Mesothelial cell of epicardium (in vitro differentiated cells): ENCODE results near the gene CCL13. TPM values are rescaled to one million over a fixed set of nuclear protein-coding genes. Genes with fewer than 3 reads are reported as not detected.

ENCODE experiments used
- DNase-seq, 2 experiments: peaks; one replicate each; pipeline ENCODE4 v3.0.0; 2021; ENCODE audit warnings: low spot score in 2 of 2; ENCODE audit not compliant: unreplicated experiment in 2 of 2
- H3K27ac Mint-ChIP-seq: 2 replicates; pipeline ENCODE4 v1.8.0; 2021; ENCODE audit warnings: mixed read lengths
- H3K27me3 Mint-ChIP-seq: 2 replicates; pipeline ENCODE4 v1.8.0; 2021; ENCODE audit warnings: low read depth, mixed read lengths
- H3K36me3 Mint-ChIP-seq: 2 replicates; pipeline ENCODE4 v1.8.0; 2021; ENCODE audit warnings: mixed read lengths
- H3K4me1 Mint-ChIP-seq: 2 replicates; pipeline ENCODE4 v1.8.0; 2021; ENCODE audit warnings: mixed read lengths
- H3K4me3 Mint-ChIP-seq: 2 replicates; pipeline ENCODE4 v1.8.0; 2021; ENCODE audit warnings: mild to moderate bottlenecking, moderate library complexity, mixed read lengths
- H3K9me3 Mint-ChIP-seq: 2 replicates; pipeline ENCODE4 v1.8.0; 2021; ENCODE audit warnings: mixed read lengths
- total RNA-seq: library from RNA; stranded (reverse); gene quantifications from 3 replicates; pipeline ENCODE4 v1.2.1, GENCODE V29; 2021
- TF ChIP-seq, protein P1 (sequence below): fragments of 200-600 bp; sonication (generic); IDR thresholded peaks from one replicate; pipeline ENCODE4 v1.5.0; 2021; ENCODE audit warnings: antibody characterized with exemption; ENCODE audit not compliant: unreplicated experiment

Gene CCL13
- total RNA-seq, 1 donor from 2014 or later = not detected

DNA sequence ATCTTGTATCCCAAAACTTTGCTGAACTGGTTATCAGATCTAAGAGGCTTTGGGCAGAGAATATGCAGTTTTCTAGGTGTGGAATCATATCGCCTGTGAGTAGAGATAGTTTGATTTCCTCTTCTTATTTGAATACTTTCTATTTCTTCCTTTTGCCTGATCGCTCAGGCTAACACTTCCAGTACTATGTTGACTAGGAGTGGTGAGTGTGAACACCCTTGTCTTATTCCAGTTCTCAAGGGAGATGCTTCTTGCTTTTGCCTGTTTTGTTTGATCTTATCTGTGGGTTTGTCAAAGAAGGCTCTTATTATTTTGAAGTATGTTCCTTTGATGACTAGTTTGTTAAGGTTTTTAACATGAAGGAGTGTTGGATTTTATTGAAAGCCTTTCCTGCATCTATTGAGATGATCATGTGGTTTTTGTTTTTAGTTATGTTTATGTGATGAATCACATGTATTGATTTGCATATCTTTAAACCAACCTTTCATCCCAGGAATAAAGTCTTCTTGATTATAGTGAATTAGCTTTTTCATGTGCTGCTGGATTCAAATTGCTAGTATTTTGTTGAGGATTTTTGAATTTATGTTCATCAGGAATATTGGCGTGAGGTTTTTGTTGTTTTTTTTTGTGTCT lies 17.0 kb upstream of the CCL13 start:
- Mint-ChIP-seq H3K4me3 (no peak overlapping the region), H3K9me3 (peaks cover 20% of the 10 kb centered on the region), H3K4me1 (no peaks in the 10 kb centered on the region), H3K27me3 (peaks cover 44% of the 10 kb centered on the region), H3K36me3 (no peaks in the 10 kb centered on the region), H3K27ac (no peak overlapping the region)
- no peak for DNase-seq
- TF ChIP-seq, protein P1, sequence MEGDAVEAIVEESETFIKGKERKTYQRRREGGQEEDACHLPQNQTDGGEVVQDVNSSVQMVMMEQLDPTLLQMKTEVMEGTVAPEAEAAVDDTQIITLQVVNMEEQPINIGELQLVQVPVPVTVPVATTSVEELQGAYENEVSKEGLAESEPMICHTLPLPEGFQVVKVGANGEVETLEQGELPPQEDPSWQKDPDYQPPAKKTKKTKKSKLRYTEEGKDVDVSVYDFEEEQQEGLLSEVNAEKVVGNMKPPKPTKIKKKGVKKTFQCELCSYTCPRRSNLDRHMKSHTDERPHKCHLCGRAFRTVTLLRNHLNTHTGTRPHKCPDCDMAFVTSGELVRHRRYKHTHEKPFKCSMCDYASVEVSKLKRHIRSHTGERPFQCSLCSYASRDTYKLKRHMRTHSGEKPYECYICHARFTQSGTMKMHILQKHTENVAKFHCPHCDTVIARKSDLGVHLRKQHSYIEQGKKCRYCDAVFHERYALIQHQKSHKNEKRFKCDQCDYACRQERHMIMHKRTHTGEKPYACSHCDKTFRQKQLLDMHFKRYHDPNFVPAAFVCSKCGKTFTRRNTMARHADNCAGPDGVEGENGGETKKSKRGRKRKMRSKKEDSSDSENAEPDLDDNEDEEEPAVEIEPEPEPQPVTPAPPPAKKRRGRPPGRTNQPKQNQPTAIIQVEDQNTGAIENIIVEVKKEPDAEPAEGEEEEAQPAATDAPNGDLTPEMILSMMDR = no peak

DNA sequence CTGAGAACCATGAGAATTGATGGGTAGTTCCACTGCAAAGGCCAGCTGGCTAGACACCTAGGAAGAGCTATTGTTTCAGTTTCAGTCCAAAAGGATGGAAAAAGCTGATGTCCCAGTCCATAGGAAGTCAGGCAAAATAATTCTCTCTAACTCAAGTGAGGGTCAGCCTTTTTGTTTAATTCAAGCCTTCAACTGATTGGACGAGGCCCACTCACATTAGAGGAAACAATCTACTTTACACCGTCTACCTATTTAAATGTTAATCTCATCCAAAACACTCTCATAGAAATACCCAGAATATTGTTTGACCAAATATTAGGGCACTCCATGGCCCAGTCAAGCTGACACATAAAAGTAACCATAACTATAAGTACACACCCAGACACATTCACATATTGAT lies 14.4 kb upstream of the CCL13 start:
- H3K36me3 Mint-ChIP-seq = no peaks in the 10 kb centered on the region
- TF ChIP-seq, protein P1 = no peak

DNA sequence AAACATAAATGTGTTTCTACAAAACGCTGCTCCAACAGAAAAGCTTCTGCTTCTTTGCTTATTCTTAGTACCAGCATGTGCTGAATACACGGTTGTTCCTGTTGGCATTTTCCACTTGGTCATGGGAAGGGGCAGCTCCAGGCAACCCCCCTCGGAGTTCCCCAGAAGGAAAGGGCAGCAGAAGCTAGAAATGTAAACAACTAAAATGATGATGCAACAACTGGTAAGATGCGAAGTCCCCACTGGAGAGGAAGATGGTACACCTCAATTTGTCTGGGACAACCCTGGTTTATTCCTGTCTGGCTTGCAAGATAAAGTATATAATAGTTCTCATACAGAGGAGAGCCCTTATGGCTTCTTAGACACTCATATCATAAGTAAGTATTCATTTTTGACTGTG lies 9.2 kb upstream of the CCL13 start:
- Mint-ChIP-seq H3K9me3 (peaks cover 3% of the 10 kb centered on the region), H3K27ac (no peak overlapping the region), H3K36me3 (no peaks in the 10 kb centered on the region), H3K4me3 (no peak overlapping the region), H3K27me3 (peaks cover 48% of the 10 kb centered on the region), H3K4me1 (no peaks in the 10 kb centered on the region)
- DNase-seq = no peak
- TF ChIP-seq, protein P1 = no peak

More for the DNA sequence above, 14.4 kb upstream of the CCL13 start:
- H3K27me3 Mint-ChIP-seq = peaks cover 51% of the 10 kb centered on the region
- peaks cover 3% of the 10 kb centered on the region for H3K9me3 Mint-ChIP-seq
- no peak overlapping the region for H3K27ac Mint-ChIP-seq
- no peak for DNase-seq
- H3K4me3 Mint-ChIP-seq = no peak overlapping the region
- H3K4me1 Mint-ChIP-seq = no peaks in the 10 kb centered on the region

DNA sequence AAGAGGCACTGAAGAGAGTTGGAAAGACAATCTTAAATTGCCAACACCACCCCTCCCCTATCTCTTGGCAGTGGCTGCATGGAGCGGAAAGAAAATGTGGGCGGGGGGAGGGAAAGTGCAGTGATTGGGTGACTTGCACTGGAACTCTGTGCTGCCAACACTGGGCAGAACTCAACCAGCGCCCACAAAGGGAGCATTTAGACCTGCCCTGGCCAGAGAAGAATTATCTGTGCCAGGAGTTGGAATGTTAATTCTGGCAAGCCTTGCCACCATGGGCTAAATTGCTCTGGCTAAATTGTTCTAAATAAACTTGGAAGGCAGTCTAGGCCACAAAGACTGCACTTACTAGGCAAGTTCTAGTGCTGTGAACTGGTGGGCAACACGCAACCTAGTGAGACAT lies 6.5 kb upstream of the CCL13 start:
- no peak for DNase-seq
- H3K4me1 Mint-ChIP-seq = no peaks in the 10 kb centered on the region
- TF ChIP-seq, protein P1 = no peak
- H3K36me3 Mint-ChIP-seq = no peaks in the 10 kb centered on the region
- peaks cover 55% of the 10 kb centered on the region for H3K27me3 Mint-ChIP-seq
- H3K27ac Mint-ChIP-seq = no peak overlapping the region
- no peak overlapping the region for H3K4me3 Mint-ChIP-seq
- peaks cover 5% of the 10 kb centered on the region for H3K9me3 Mint-ChIP-seq

DNA sequence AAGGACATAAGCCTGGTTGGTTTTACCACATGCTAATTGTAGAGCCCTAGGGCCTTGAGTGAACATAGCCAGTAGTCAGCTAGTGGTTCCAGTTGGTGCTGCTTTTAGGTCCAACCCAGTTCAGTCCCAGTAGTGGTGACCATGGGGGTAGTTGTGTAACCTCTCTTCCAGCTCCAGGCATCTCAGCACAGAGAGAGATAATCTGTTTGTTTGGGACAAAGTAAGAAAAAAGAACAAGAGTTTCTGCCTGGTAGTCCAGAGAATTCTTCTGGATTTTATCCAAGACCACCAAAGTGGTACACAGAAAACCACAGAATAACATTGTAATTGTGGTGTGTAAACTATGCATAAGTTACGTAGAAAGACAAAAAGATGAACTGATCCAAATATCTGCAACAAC lies 5.2 kb upstream of the CCL13 start:
- Mint-ChIP-seq H3K9me3 (peaks cover 5% of the 10 kb centered on the region), H3K4me1 (no peaks in the 10 kb centered on the region), H3K36me3 (no peaks in the 10 kb centered on the region), H3K4me3 (no peak overlapping the region), H3K27me3 (peaks cover 56% of the 10 kb centered on the region), H3K27ac (no peak overlapping the region)
- TF ChIP-seq, protein P1 = no peak
- DNase-seq = no peak

DNA sequence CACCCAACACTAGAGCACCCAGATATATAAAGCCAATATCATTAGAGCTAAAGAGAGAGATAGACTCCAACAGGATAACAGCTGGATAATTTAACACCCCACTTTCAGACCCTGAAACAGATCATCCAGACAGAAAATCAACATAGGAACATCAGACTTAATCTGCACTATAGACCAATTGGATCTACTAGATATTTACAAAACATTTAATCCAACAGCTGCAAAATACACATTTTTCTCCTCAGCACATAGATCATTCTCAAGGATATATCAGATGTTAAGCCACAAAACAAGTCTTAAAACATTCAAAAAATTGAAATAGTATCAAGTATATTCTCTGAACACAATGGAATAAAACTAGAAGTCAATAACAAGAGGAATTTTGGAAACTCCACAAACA lies 4.1 kb upstream of the CCL13 start:
- H3K4me1 Mint-ChIP-seq = no peaks in the 10 kb centered on the region
- H3K36me3 Mint-ChIP-seq = no peaks in the 10 kb centered on the region
- TF ChIP-seq, protein P1 = no peak
- H3K27me3 Mint-ChIP-seq = peaks cover 55% of the 10 kb centered on the region
- no peak overlapping the region for H3K27ac Mint-ChIP-seq
- no peak for DNase-seq
- H3K9me3 Mint-ChIP-seq = peaks cover 5% of the 10 kb centered on the region
- no peak overlapping the region for H3K4me3 Mint-ChIP-seq
